ENCODE data around the gene PKP4. TPM values are rescaled to one million over a fixed set of nuclear protein-coding genes. Genes with fewer than 3 reads are reported as not detected.

PKP4 gene
- total and polyA plus RNA-seq, 2 experiments from 2014 or later, result 35.7 to 92.3 TPM

- H3K4me1 Mint-ChIP-seq, result peaks cover 11% of the 10 kb centered on the region; the same call in 1 of the 3 replicates
- no peak overlapping the region for H3K4me2 ChIP-seq
- no peaks in the 10 kb centered on the region for H3K27me3 Mint-ChIP-seq (ENCODE audit: insufficient read depth, low read depth, poor library complexity)
- H3K27me3 ChIP-seq (ENCODE audit: insufficient read depth), result no peaks in the 10 kb centered on the region
- H3K4me1 ChIP-seq (ENCODE audit: insufficient read depth), result peaks cover 8% of the 10 kb centered on the region; the same call in 1 of the 2 replicates
- H3K9me3 Mint-ChIP-seq, result no peaks in the 10 kb centered on the region
- peaks cover 4% of the 10 kb centered on the region; the same call in 1 of the 2 replicates for H3K79me2 ChIP-seq (replicated peaks; ENCODE audit: insufficient read depth)
- peak; percentile 39; the same call in 2 of the 3 replicates for ATAC-seq
- no peak overlapping the region for H2AFZ ChIP-seq
- no peak overlapping the region for H3K27ac ChIP-seq (ENCODE audit: low read depth)
- H3K36me3 Mint-ChIP-seq (ENCODE audit: low read depth), result no peaks in the 10 kb centered on the region
- TF ChIP-seq NANOG (IDR thresholded peaks at IDR 0.05; ENCODE audit: borderline replicate concordance) (no peak), CTCF (conservative IDR thresholded peaks at IDR 0.05; ENCODE audit: low read depth in 2 of 2) (peak in 1 of 2 experiments; percentile 37; a peak in 2 of 4 replicates)
- DNase-seq (ENCODE audit: low spot score), result peak; percentile 26
- H4K20me1 ChIP-seq (replicated peaks; ENCODE audit: insufficient read depth), result peaks cover 15% of the 10 kb centered on the region
- H3K4me3 Mint-ChIP-seq, result no peak overlapping the region
- H3K36me3 ChIP-seq (ENCODE audit: insufficient read depth), result no peaks in the 10 kb centered on the region
- no peaks in the 10 kb centered on the region for H3F3A ChIP-seq (replicated peaks; ENCODE audit: low read depth)
- H3K27ac Mint-ChIP-seq, result no peak overlapping the region
- no peaks in the 10 kb centered on the region for H3K9me2 ChIP-seq (ENCODE audit: insufficient read depth)
- no peak overlapping the region for H3K4me3 ChIP-seq
Observed at GRCh38 chr2:158573739-158574138, 117.0 kb downstream of the PKP4 start.

- Histone ChIP-seq H3K27ac (ENCODE audit: low read depth) (no peak overlapping the region), H3K27me3 (ENCODE audit: insufficient read depth) (no peaks in the 10 kb centered on the region), H4K20me1 (replicated peaks; ENCODE audit: insufficient read depth) (peaks cover 8% of the 10 kb centered on the region), H2AFZ (no peak overlapping the region), H3K4me3 (no peak overlapping the region), H3K4me2 (no peak overlapping the region), H3K36me3 (ENCODE audit: insufficient read depth) (no peaks in the 10 kb centered on the region), H3K79me2 (replicated peaks; ENCODE audit: insufficient read depth) (no peaks in the 10 kb centered on the region; the same call in 1 of the 2 replicates), H3K4me1 (ENCODE audit: insufficient read depth) (peaks cover under 1% of the 10 kb centered on the region; the same call in 1 of the 2 replicates), H3F3A (replicated peaks; ENCODE audit: low read depth) (no peaks in the 10 kb centered on the region), H3K9me2 (ENCODE audit: insufficient read depth) (no peaks in the 10 kb centered on the region)
- H3K4me1 Mint-ChIP-seq, result peaks cover 3% of the 10 kb centered on the region; the same call in 1 of the 3 replicates
- H3K27me3 Mint-ChIP-seq (ENCODE audit: insufficient read depth, low read depth, poor library complexity), result no peaks in the 10 kb centered on the region
- no peaks in the 10 kb centered on the region for H3K9me3 Mint-ChIP-seq
- H3K27ac Mint-ChIP-seq, result no peak overlapping the region
- no peak for DNase-seq (ENCODE audit: low spot score)
- H3K4me3 Mint-ChIP-seq, result no peak overlapping the region
- TF ChIP-seq CREB1 (CRISPR knock-in tag; IDR thresholded peaks at IDR 0.05; ENCODE audit: low read depth), result no peak
- TF ChIP-seq NANOG (IDR thresholded peaks at IDR 0.05; ENCODE audit: borderline replicate concordance), result no peak
- no peak for TF ChIP-seq POLR2AphosphoS5 (IDR thresholded peaks at IDR 0.05; ENCODE audit: low read depth)
- no peak for TF ChIP-seq EZH2phosphoT487 (IDR thresholded peaks at IDR 0.05; ENCODE audit: unreplicated experiment)
- TF ChIP-seq ETS1 (IDR thresholded peaks at IDR 0.05), result no peak
- no peak for TF ChIP-seq REST (IDR thresholded peaks at IDR 0.05; ENCODE audit: unreplicated experiment)
- TF ChIP-seq CTCF (conservative IDR thresholded peaks at IDR 0.05; ENCODE audit: low read depth in 2 of 2), result no peak
- no peak for TF ChIP-seq STAT1 (IDR thresholded peaks at IDR 0.05; ENCODE audit: unreplicated experiment)
- TF ChIP-seq EZH2 (IDR thresholded peaks at IDR 0.05; ENCODE audit: low read depth, unreplicated experiment), result no peak
- no peak for TF ChIP-seq JUNB (IDR thresholded peaks at IDR 0.05; ENCODE audit: unreplicated experiment)
- TF ChIP-seq ZNF114 (CRISPR knock-in tag; IDR thresholded peaks at IDR 0.05), result no peak
- no peak for TF ChIP-seq ZNF331 (CRISPR knock-in tag; IDR thresholded peaks at IDR 0.05; ENCODE audit: low read depth)
- ATAC-seq, result no peak
- no peaks in the 10 kb centered on the region for H3K36me3 Mint-ChIP-seq (ENCODE audit: low read depth)
Observed at GRCh38 chr2:158575051-158575635, 118.4 kb downstream of the PKP4 start.
